ENCODE measurements around the gene CENPO.

- TF ChIP-seq CTCF (conservative IDR thresholded peaks at IDR 0.05 in 1 of 2, IDR thresholded peaks at IDR 0.05 in 1 of 2; ENCODE audit: low read depth in 1 of 2, low read length in 2 of 2), result no peak
- TF ChIP-seq EZH2 (IDR thresholded peaks at IDR 0.05; ENCODE audit: low read length, missing control alignments), result no peak
These were observed 48.9 kb upstream of the CENPO start for GRCh38 chr2:24744356-24744755.

Measured in fibroblast of lung (primary cell).